Activated T-cell treated with anti-CD3 and anti-CD28 coated beads, Interleukin-2, amount 50 U/mL, for 4 hours (primary cell): ENCODE measurements around the gene GMEB2. TPM values are rescaled to one million over a fixed set of nuclear protein-coding genes. Genes with fewer than 3 reads are reported as not detected.
"Not testable (repeated sequence)": the region's sequence is repeated elsewhere in the genome, so short reads cannot be mapped to it uniquely, and the experiment has no call there.

Experiments used
- ATAC-seq, 2 donors: fragments of 200-7000 bp; cut with Tn5 transposase; one replicate each; pipeline ENCODE4 v1.10.0; 2021
- DNase-seq: peaks from one replicate; pipeline ENCODE4 v3.0.0-alpha.2; 2020
- H3K27me3 Mint-ChIP-seq: one replicate; pipeline ENCODE4 v1.8.0; 2021; ENCODE audit warnings: low read depth, mixed read lengths
- H3K36me3 Mint-ChIP-seq: one replicate; pipeline ENCODE4 v1.8.0; 2022; ENCODE audit warnings: mixed read lengths; ENCODE audit not compliant: insufficient read depth
- H3K4me1 Mint-ChIP-seq: one replicate; pipeline ENCODE4 v1.8.0; 2021; ENCODE audit warnings: low read depth, mixed read lengths
- H3K4me3 Mint-ChIP-seq: one replicate; pipeline ENCODE4 v1.8.0; 2021; ENCODE audit warnings: mild to moderate bottlenecking, moderate library complexity, mixed read lengths
- H3K9me3 Mint-ChIP-seq: one replicate; pipeline ENCODE4 v1.8.0; 2021; ENCODE audit warnings: mixed read lengths
- total RNA-seq, 3 donors: library from RNA; stranded (reverse); gene quantifications; one replicate each; pipeline ENCODE4 v1.2.1, GENCODE V29; 2021

The GMEB2 gene
- total RNA-seq, 3 donors from 2014 or later, result 14.6 to 16.1 (median 15.1) TPM

DNA sequence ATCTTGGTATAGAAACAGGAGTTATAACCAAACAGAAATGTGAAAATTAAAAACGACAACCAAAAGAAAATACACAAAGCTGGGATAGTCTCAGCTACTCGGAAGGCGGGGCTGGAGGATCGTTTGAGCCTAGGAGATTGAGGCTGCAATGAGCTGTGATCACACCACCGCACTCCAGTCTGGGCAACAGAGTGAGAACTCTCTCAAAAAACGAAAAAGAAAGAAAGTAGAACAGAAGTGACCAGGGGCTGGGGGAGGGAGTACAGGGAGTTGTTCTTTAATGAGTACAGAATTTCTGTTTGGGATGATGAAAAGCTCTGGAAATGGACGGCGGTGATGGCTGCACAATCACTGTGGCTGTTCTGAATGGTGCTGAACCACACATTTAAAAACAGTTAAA, 5.9 kb downstream of the GMEB2 start:
- ATAC-seq, result no peak
- Mint-ChIP-seq H3K4me3 (no peak overlapping the region), H3K4me1 (peaks cover 18% of the 10 kb centered on the region), H3K9me3 (no peaks in the 10 kb centered on the region), H3K27me3 (no peaks in the 10 kb centered on the region), H3K36me3 (peaks cover 20% of the 10 kb centered on the region)
- DNase-seq, result no peak

DNA sequence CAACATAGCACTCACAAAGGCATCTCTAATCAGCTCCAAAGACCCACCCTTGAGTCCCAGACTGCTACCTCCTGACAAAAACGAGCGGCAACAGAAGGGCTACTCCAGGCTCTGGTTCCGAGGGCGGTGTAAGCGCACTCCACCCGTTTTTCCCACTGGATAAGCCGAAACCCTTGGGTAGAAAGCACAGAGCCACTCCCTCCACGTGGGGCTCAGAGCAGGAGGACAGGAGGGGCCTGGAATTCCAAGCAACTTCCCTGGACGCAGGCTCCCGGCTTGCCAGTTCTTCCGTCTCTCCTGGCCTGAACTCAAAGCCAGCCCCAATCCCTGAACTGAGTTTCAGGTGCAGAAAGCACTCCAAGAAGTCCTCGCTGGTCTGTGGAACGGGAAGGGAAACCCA, 7.4 kb downstream of the GMEB2 start:
- Mint-ChIP-seq H3K27me3 (no peaks in the 10 kb centered on the region), H3K36me3 (peaks cover 24% of the 10 kb centered on the region), H3K4me1 (peaks cover 13% of the 10 kb centered on the region), H3K4me3 (no peak overlapping the region), H3K9me3 (no peaks in the 10 kb centered on the region)
- no peak for DNase-seq
- no peak for ATAC-seq

DNA sequence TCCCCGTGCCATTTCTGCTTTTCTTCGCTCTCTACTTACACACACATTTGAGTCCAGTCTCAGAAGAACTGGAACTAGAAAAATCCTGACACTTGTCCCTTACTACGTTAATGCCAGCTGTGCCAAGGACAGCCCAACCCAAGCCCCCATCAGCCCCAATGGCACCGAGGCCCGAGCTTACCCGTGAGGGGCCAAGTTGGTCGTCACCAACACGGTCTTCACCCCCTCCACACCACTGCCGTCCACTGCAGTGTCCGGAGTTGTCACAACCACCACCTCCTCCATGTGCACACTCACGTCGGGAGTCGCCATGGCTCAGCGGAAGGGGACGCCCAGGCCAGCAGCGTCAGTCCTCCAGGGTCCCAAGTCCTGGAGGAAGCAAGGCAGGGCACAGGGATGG, 7.8 kb downstream of the GMEB2 start:
- ATAC-seq, result no peak
- H3K27me3 Mint-ChIP-seq, result no peaks in the 10 kb centered on the region
- H3K4me3 Mint-ChIP-seq, result no peak overlapping the region

DNA sequence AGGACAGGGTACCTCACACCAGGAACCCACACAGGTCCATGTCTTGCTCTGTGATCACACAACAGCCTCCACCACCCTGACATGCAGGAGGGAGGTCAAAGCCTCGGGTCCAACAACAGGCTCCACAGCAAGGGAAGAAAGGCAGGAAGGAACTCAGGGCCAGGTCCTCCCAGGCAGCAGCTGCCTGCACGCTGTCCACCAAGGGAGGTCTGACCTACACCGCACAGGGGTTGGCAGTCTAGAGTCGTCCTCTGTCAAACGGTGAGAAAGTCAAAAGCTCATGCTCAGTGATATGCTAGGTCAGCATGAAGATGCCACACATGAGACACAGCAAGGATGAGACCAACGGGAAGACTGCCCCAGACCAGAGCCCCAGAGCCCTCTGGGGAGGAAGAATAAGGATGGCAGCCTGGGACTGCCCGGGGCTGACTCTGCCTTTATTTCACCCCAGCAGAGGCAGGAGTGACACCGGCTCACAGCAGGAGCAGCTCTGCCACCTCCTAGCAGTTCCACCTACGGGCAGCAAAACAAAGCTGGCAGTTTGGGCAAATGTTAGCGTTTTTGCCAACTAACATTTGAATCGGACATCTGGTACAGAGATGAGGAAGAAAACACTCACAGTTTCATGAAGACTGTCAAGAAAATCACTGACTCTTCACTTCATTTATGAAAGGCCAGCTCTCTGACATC, 8.5 kb downstream of the GMEB2 start:
- H3K36me3 Mint-ChIP-seq, result peaks cover 24% of the 10 kb centered on the region

More for the DNA sequence above, 7.8 kb downstream of the GMEB2 start:
- H3K36me3 Mint-ChIP-seq, result peaks cover 24% of the 10 kb centered on the region
- no peak for DNase-seq
- peaks cover 13% of the 10 kb centered on the region for H3K4me1 Mint-ChIP-seq
- H3K9me3 Mint-ChIP-seq, result no peaks in the 10 kb centered on the region

DNA sequence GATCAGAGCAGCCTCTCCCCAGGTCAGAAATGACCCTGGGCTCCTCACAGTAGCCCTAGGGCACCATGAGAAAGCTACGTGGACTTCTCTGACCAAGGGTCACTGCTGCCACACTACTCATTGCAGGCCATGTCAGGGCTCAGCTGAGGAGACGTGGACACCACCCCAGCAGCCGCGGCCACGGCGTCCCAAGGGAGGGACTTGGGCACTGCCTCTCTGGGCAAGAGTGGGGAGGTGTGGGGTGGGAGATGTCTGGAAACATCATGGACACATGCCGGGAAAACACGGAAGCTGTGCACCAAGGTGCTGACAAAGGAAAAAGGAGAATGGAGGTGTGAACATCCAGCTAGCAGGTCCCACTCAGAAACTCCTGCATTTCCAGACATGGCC, 9.0 kb downstream of the GMEB2 start:
- Mint-ChIP-seq H3K27me3 (no peaks in the 10 kb centered on the region), H3K9me3 (no peaks in the 10 kb centered on the region), H3K4me1 (peaks cover 15% of the 10 kb centered on the region), H3K4me3 (no peak overlapping the region), H3K36me3 (peaks cover 27% of the 10 kb centered on the region)
- DNase-seq (no peak), ATAC-seq (no peak)

More for the DNA sequence above, 8.5 kb downstream of the GMEB2 start:
- peaks cover 13% of the 10 kb centered on the region for H3K4me1 Mint-ChIP-seq
- no peak overlapping the region for H3K4me3 Mint-ChIP-seq
- no peaks in the 10 kb centered on the region for H3K9me3 Mint-ChIP-seq
- no peaks in the 10 kb centered on the region for H3K27me3 Mint-ChIP-seq
- no peak for ATAC-seq
- DNase-seq, result no peak

DNA sequence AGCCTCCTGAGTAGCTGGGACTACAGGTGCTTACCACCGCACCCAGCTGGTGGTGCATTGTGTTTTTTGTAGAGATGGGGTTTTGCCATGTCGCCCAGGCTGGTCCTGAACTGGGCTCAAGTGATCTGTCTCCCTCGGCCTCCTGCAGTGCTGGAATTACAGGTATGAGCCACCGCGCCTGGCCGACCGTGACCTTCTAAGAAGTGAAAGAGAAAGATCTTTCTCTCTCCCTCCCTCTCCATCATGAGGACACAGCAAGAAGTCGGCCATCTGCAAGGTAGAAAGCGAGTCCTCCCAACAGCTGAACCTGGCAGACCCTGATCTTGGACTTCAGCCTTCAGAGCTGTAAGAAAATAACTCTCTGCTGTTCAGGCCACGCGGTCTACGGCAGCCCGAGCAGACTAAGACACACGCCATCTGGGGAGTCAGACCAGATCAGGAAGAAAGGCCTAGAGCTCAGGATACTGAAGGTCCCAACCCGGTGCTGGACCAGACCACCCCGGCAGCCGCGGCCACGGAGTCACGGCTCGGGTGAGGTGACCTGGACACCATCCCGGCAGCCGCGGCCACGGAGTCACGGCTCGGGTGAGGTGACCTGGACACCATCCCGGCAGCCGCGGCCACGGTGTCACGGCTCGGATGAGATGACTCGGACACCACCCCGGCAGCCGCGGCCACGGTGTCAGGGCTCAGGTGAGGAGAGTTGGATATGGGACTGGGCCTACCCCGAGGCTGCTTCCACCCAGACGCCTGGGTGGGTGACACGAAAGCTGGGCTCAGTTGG, 9.6 kb downstream of the GMEB2 start:
- peaks cover 9% of the 10 kb centered on the region for H3K4me1 Mint-ChIP-seq
- DNase-seq, result no peak
- peaks cover 25% of the 10 kb centered on the region for H3K36me3 Mint-ChIP-seq
- H3K4me3 Mint-ChIP-seq, result no peak overlapping the region
- H3K9me3 Mint-ChIP-seq, result no peaks in the 10 kb centered on the region
- no peaks in the 10 kb centered on the region for H3K27me3 Mint-ChIP-seq
- no peak for ATAC-seq

DNA sequence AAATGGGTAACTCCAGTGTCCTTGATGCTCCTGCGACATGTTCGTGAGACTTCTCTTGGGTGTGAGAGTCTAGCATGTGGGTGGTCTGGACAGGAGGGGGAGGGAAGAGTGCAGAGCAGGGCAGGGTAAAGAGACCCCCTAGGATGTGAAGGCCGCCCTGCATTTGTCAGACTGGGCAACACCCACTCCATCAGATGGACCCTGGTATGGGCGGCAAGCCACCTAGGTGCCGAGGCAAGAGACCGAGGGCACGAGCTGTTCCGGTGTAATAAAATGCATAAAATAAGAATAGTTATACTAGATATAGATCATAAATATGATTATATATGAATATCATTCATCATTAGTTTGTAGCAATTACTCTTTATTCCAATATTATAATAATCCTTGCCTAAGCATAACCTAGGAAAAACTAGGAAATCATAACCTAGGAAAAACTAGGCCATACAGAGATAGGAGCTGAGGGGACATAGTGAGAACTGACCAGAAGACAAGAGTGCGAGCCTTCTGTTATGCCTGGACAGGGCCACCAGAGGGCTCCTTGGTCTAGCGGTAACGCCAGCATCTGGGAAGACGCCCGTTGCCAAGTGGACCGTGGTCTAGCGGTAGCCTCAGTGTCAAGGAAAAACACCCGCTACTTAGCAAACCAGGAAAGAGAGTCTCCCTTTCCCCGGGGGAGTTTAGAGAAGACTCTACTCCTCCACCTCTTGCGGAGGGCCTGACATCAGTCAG, 12.9 kb downstream of the GMEB2 start:
- H3K4me3 Mint-ChIP-seq, H3K9me3 Mint-ChIP-seq, H3K27me3 Mint-ChIP-seq, DNase-seq, ATAC-seq, H3K4me1 Mint-ChIP-seq: not testable (repeated sequence)
- peaks cover 22% of the 10 kb centered on the region for H3K36me3 Mint-ChIP-seq

DNA sequence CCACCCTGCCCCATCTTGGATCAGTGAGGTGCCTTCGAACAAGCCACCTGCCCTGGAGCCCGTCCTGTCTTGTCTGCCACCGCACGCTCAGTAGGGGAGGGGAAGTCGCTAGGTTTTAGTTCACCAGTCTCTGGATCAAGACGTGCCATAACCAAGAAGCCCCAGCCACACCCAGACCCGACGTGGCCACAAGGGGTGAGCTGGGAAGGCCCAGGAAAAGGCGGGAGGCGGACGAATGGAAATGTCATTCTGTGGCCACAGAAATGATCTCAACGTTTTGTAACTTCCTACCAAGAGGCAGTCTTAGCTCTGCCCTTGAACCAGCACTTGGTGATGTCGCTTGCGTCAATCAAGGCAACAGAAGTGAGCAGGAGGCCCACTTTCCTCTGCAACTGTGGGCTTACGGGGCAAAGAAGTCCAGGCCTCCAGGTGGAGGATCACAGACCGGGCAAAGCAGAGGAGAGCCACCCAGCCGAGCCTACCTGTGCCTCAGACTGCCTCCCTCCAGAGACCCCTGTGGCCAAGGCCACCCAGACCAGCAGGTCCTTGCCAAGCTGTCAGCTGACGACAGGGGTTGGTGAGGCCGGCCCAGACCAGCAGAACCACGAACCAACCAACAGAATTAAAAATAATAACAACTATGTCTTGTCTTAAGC, 14.5 kb downstream of the GMEB2 start:
- Mint-ChIP-seq H3K4me1 (peaks cover 2% of the 10 kb centered on the region), H3K36me3 (peaks cover 15% of the 10 kb centered on the region), H3K9me3 (no peaks in the 10 kb centered on the region), H3K27me3 (no peaks in the 10 kb centered on the region), H3K4me3 (no peak overlapping the region)
- no peak for ATAC-seq
- DNase-seq, result no peak

DNA sequence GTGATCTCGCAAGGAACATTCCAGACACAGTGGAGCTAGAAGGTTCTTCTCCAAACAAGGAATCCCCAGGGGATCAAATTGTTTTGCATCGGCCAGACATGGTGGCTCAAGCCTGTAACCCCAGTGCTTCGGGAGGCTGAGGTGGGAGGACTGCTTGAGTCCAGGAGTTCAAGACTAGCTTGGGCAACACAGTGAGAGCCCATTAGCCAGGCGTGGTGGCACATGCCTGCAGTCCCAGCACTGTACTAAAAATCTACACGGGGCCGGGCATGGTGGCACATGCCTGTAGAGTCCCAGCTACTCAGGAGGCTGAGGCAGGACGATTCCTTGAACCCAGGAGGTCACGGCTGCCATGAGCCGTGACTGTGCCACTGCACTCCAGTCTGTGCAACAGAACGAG, 15.3 kb downstream of the GMEB2 start:
- peaks cover 15% of the 10 kb centered on the region for H3K36me3 Mint-ChIP-seq
- no peak for ATAC-seq
- H3K9me3 Mint-ChIP-seq, result no peaks in the 10 kb centered on the region
- no peak for DNase-seq
- H3K27me3 Mint-ChIP-seq, result no peaks in the 10 kb centered on the region
- H3K4me3 Mint-ChIP-seq, result no peak overlapping the region
- H3K4me1 Mint-ChIP-seq, result peaks cover 4% of the 10 kb centered on the region

DNA sequence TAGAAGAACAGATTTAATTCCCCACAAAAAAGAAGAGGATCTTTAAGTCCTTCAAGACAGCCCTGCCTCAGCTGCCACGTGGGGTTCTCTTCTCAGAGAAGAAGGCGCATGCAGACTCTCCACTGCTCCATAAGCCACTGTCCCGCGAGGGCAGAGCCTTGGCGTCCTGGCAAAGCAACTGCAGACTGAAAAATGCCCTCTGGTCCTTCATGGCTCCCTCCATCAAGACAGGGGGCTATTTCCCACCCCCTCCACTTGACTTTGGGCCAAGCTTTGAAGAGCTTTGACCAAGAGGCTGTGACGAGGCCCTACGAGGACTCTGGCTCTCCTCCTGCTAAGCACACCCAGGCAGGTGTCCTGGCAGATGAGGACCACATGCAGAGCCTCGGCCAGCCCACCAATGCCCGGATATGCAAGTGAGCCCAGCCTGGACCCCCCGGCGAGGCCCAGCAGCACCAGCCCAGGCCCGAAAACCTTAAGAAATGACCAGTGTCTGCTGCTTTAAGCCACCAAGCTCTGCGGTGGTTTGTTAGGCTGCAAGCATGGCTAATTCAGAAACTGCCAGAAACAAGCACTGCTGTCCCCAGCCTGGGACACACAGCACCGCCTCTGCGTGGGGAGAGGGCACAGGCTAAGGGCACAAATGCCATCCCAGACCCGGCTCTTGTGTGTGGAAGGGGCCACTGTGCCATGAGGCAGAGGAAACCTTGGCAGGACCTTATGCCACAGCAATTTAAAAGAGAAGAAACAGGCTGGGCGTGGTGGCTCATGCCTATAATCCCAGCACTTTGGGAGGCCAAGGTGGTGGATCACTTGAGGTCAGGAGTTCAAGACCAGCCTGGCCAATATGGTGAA, 16.1 kb downstream of the GMEB2 start:
- Mint-ChIP-seq H3K27me3 (no peaks in the 10 kb centered on the region), H3K9me3 (no peaks in the 10 kb centered on the region), H3K4me3 (no peak overlapping the region), H3K36me3 (peaks cover 12% of the 10 kb centered on the region), H3K4me1 (peaks cover 6% of the 10 kb centered on the region)
- ATAC-seq (no peak), DNase-seq (no peak)

DNA sequence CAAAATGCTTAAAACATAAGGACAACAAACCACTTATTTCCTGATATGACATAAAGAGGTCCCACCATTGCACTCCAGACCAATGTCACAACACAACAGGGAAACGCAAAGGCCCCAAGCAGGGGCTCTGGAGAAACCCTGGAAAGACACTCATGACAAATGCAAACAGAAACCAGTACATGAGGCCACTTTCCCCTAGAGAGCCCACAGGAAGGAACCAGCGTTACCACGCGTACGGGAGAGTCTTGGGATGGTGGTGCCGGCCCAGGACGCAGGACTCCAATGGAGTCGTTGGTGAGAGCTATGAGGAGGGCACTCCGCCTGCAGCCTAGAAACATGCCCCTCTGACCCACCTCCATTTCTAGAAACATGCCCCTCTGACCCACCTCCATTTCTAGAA, 20.2 kb downstream of the GMEB2 start:
- peaks cover 4% of the 10 kb centered on the region for H3K4me1 Mint-ChIP-seq
- no peaks in the 10 kb centered on the region for H3K9me3 Mint-ChIP-seq
- H3K27me3 Mint-ChIP-seq, result no peaks in the 10 kb centered on the region
- peaks cover 11% of the 10 kb centered on the region for H3K36me3 Mint-ChIP-seq
- ATAC-seq (no peak), DNase-seq (no peak)
- H3K4me3 Mint-ChIP-seq, result no peak overlapping the region

DNA sequence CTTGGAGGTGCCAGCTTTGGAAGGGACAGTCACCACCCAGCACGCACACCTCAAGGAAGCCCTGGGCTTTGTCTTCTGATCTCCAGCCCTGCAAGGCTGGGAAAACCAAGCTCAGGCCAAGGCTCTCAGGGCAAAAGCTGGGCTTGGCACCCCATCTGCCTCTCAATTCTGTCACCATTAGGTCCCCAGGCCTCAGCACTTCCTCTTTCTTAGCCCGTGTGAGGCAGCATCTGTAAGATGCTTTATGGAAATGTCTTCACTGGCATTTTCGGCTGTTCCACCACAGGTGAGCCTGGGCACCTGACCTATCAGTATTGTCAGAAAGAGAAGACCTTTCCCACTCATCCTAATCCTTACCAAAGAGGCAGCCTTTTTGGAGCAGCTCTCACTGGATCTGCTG, 24.6 kb downstream of the GMEB2 start:
- DNase-seq (no peak), ATAC-seq (no peak)
- no peaks in the 10 kb centered on the region for H3K27me3 Mint-ChIP-seq
- H3K4me3 Mint-ChIP-seq, result no peak overlapping the region
- peaks cover 4% of the 10 kb centered on the region for H3K4me1 Mint-ChIP-seq
- peaks cover 20% of the 10 kb centered on the region for H3K36me3 Mint-ChIP-seq
- H3K9me3 Mint-ChIP-seq, result no peaks in the 10 kb centered on the region

DNA sequence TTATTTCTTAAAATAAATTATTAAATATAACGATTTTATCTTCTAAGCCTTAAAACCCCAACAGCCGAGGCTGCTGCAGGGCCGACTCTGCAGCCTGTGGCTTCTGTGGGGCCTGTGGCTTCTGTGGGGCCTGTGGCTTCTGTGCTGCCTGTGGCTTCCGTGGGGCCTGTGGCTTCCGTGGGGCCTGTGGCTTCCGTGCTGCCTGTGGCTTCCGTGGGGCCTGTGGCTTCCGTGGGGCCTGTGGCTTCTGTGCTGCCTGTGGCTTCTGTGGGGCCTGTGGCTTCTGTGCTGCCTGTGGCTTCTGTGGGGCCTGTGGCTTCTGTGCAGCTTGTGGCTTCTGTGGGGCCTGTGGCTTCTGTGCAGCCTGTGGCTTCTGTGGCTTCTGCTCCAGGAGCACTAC, 25.2 kb downstream of the GMEB2 start:
- H3K9me3 Mint-ChIP-seq, ATAC-seq, H3K4me3 Mint-ChIP-seq, H3K27me3 Mint-ChIP-seq, H3K4me1 Mint-ChIP-seq, DNase-seq: not testable (repeated sequence)
- H3K36me3 Mint-ChIP-seq, result peaks cover 20% of the 10 kb centered on the region
